H1 (cell line): ENCODE results near the gene STX10. TPM values are rescaled to one million over a fixed set of nuclear protein-coding genes. Genes with fewer than 3 reads are reported as not detected.
"Not testable (repeated sequence)": the region's sequence is repeated elsewhere in the genome, so short reads cannot be mapped to it uniquely, and the experiment has no call there.

Experiments
- CTCF ChIA-PET: fragments of 300-600 bp; sonication (Branson Sonifier 250); formaldehyde crosslinking; loops from one replicate; lab custom pipeline; 2021; ENCODE audit not compliant: partially characterized antibody; lab: Charles Lee
- POLR2A ChIA-PET: fragments of 300-600 bp; sonication (Branson Sonifier 250); formaldehyde crosslinking; loops from one replicate; lab custom pipeline; 2021; ENCODE audit warnings: inconsistent platforms; ENCODE audit not compliant: partially characterized antibody; lab: Charles Lee
- DNase-seq, 2 experiments: peaks; one replicate each; pipeline versions ENCODE4 v3.0.0 to v3.0.0-alpha.2; 2010 to 2022; ENCODE audit warnings: low spot score in 2 of 2, low read depth in 1 of 2, mixed read lengths in 1 of 2
- FAIRE-seq: peaks from 2 replicates; lab custom pipeline; 2011; peaks lifted over from hg19 to GRCh38; lab: Jason Lieb, UNC
- H2AFZ ChIP-seq: 2 replicates; pipeline ENCODE4 v1.8.1; 2012; ENCODE audit warnings: low read length, inconsistent platforms
- H2AK5ac ChIP-seq: 2 replicates; pipeline ENCODE4 v1.6.1; 2013; ENCODE audit warnings: low read depth, low read length
- H2BK120ac ChIP-seq: replicated peaks from 2 replicates; pipeline ENCODE3; 2013; ENCODE audit warnings: low read depth, low read length, inconsistent platforms
- H2BK12ac ChIP-seq: 2 replicates; pipeline ENCODE4 v1.6.1; 2013; ENCODE audit warnings: low read depth, low read length
- H2BK15ac ChIP-seq: 2 replicates; pipeline ENCODE4 v1.6.1; 2013; ENCODE audit warnings: low read length
- H2BK20ac ChIP-seq: 2 replicates; pipeline ENCODE4 v1.6.1; 2013; ENCODE audit warnings: low read length
- H2BK5ac ChIP-seq: 2 replicates; pipeline ENCODE4 v1.6.1; 2013; ENCODE audit warnings: low read depth, low read length
- H3K14ac ChIP-seq: 2 replicates; pipeline ENCODE4 v1.6.1; 2013; ENCODE audit warnings: inconsistent platforms; ENCODE audit not compliant: insufficient read length
- H3K18ac ChIP-seq: 2 replicates; pipeline ENCODE4 v1.6.1; 2013; ENCODE audit warnings: low read length; ENCODE audit errors: extremely low read depth
- H3K23ac ChIP-seq: 2 replicates; pipeline ENCODE4 v1.6.1; 2013; ENCODE audit warnings: inconsistent platforms; ENCODE audit not compliant: insufficient read length
- H3K23me2 ChIP-seq: 2 replicates; pipeline ENCODE4 v1.6.1; 2013; ENCODE audit warnings: low read depth, low read length
- H3K27ac ChIP-seq: 2 replicates; pipeline ENCODE4 v1.6.1; 2011; ENCODE audit warnings: low read depth, low read length, inconsistent platforms
- H3K27me3 ChIP-seq, 4 experiments: replicated peaks in 1 of 4; 1 replicate in 1 of 4; 2 replicates in 3 of 4; pipeline versions ENCODE4 v1.6.1 to v1.8.1; 2011 to 2013; ENCODE audit warnings: low read length in 3 of 4, mild to moderate bottlenecking in 3 of 4, inconsistent platforms in 2 of 4, mixed read lengths in 2 of 4, moderate library complexity in 1 of 4; ENCODE audit not compliant: control insufficient read depth in 3 of 4, insufficient read depth in 3 of 4; ENCODE audit errors: extremely low read depth in 1 of 4
- H3K36me3 ChIP-seq, 4 experiments: 2 replicates each; pipeline versions ENCODE4 v1.6.1 to v1.8.1; 2011 to 2013; ENCODE audit warnings: mild to moderate bottlenecking in 4 of 4, low read length in 3 of 4, moderate library complexity in 2 of 4, control low read depth in 1 of 4, inconsistent platforms in 1 of 4; ENCODE audit not compliant: insufficient read depth in 4 of 4, control insufficient read depth in 2 of 4
- H3K4ac ChIP-seq: replicated peaks from 2 replicates; pipeline ENCODE3; 2013; ENCODE audit warnings: low read length, low read depth, mixed read lengths, inconsistent platforms; ENCODE audit not compliant: insufficient read length
- H3K4me1 ChIP-seq, 4 experiments: replicated peaks in 1 of 4; 1 replicate in 1 of 4; 2 replicates in 3 of 4; pipeline versions ENCODE4 v1.6.1 to v1.8.1; 2011 to 2013; ENCODE audit warnings: low read length in 3 of 4, inconsistent platforms in 2 of 4, mixed read lengths in 1 of 4; ENCODE audit not compliant: insufficient read depth in 4 of 4, control insufficient read depth in 3 of 4
- H3K4me2 ChIP-seq, 2 experiments: 2 replicates each; pipeline versions ENCODE4 v1.6.1 to v1.8.1; 2011 to 2013; ENCODE audit warnings: low read depth in 2 of 2, low read length in 2 of 2, control low read depth in 1 of 2, inconsistent platforms in 1 of 2, mild to moderate bottlenecking in 1 of 2; ENCODE audit not compliant: insufficient read depth in 1 of 2
- H3K4me3 ChIP-seq, 4 experiments: fragments of 200-600, 300-600 bp in 1 of 4; sonication (generic), shearing (Covaris generic), sonication (Bioruptor Twin) in 1 of 4; 2 replicates each; pipeline versions ENCODE4 v1.5.1 to v1.8.1; 2011 to 2016; ENCODE audit warnings: low read length in 4 of 4, low read depth in 3 of 4, control low read depth in 2 of 4, inconsistent platforms in 2 of 4, mild to moderate bottlenecking in 2 of 4, mixed read lengths in 1 of 4, moderate library complexity in 1 of 4; ENCODE audit not compliant: insufficient read depth in 2 of 4; ENCODE audit errors: extremely low read depth in 1 of 4
- H3K56ac ChIP-seq: replicated peaks from 2 replicates; pipeline ENCODE3; 2013; ENCODE audit warnings: low read depth, mild to moderate bottlenecking, mixed read lengths, low read length, inconsistent platforms; ENCODE audit not compliant: insufficient read length
- H3K79me1 ChIP-seq: 2 replicates; pipeline ENCODE4 v1.6.1; 2013; ENCODE audit warnings: low read depth, low read length, control low read depth
- H3K79me2 ChIP-seq, 2 experiments: 2 replicates each; pipeline versions ENCODE4 v1.6.1 to v1.8.1; 2012 to 2013; ENCODE audit warnings: low read length in 2 of 2, mild to moderate bottlenecking in 2 of 2, inconsistent platforms in 1 of 2; ENCODE audit not compliant: insufficient read depth in 2 of 2, control insufficient read depth in 1 of 2
- H3K9ac ChIP-seq, 4 experiments: replicated peaks in 1 of 4; 1 replicate in 1 of 4; 2 replicates in 3 of 4; pipeline versions ENCODE4 v1.6.1 to v1.8.1; 2011 to 2013; ENCODE audit warnings: low read depth in 3 of 4, low read length in 3 of 4, control low read depth in 2 of 4, mild to moderate bottlenecking in 2 of 4, moderate library complexity in 2 of 4, inconsistent platforms in 1 of 4; ENCODE audit errors: extremely low read depth in 1 of 4
- H3K9me3 ChIP-seq, 2 experiments: 2 replicates each; pipeline versions ENCODE4 v1.6.1 to v1.8.1; 2012 to 2013; ENCODE audit warnings: mild to moderate bottlenecking in 2 of 2, moderate library complexity in 2 of 2, control low read depth in 1 of 2, inconsistent platforms in 1 of 2, low read depth in 1 of 2, low read length in 1 of 2, mixed read lengths in 1 of 2; ENCODE audit not compliant: insufficient read depth in 2 of 2
- H4K20me1 ChIP-seq, 2 experiments: replicated peaks in 1 of 2; 2 replicates each; pipeline versions ENCODE3 to v1.8.1; 2011 to 2013; ENCODE audit warnings: inconsistent platforms in 2 of 2, low read length in 2 of 2, mild to moderate bottlenecking in 1 of 2; ENCODE audit not compliant: insufficient read depth in 2 of 2, control insufficient read depth in 1 of 2
- H4K5ac ChIP-seq: 2 replicates; pipeline ENCODE4 v1.6.1; 2013; ENCODE audit warnings: low read length, low read depth, mixed read lengths, inconsistent platforms; ENCODE audit not compliant: insufficient read length
- H4K8ac ChIP-seq: 2 replicates; pipeline ENCODE4 v1.8.0; 2013; ENCODE audit warnings: mild to moderate bottlenecking, moderate library complexity, low read length, inconsistent platforms; ENCODE audit not compliant: insufficient read depth; ENCODE audit errors: extremely low read depth
- H4K91ac ChIP-seq: replicated peaks from 2 replicates; pipeline ENCODE3; 2013; ENCODE audit warnings: low read length, mixed read lengths, inconsistent platforms; ENCODE audit not compliant: insufficient read length
- WGBS, 2 experiments: shearing (Covaris generic) in 1 of 2; methylation state at CpG; one replicate each; pipeline versions ENCODE4 v1.1.6 to v1.1.7; 2013 to 2015; ENCODE audit warnings: low lambda C conversion rate in 2 of 2, mixed read lengths in 2 of 2, inconsistent platforms in 1 of 2, low coverage in 1 of 2, missing lambda C conversion rate in 1 of 2; ENCODE audit not compliant: insufficient replicate concordance in 2 of 2, insufficient coverage in 1 of 2, insufficient read length in 1 of 2; ENCODE audit errors: extremely low coverage in 1 of 2, missing lambda C conversion rate in 1 of 2; 5-methylcytosine and 5-hydroxymethylcytosine counted together
- polyA plus RNA-seq, 7 experiments: library from polyadenylated mRNA; depleted of rRNA in 3 of 7; stranded (reverse) in 5 of 7; unstranded in 2 of 7; fragments of >200 nt in 5 of 7; fragments of 200-250 nt in 2 of 7; gene quantifications; 1 replicate in 5 of 7; 2 replicates in 1 of 7; 4 replicates in 1 of 7; pipeline versions ENCODE4 v1.2.1 to v1.2.3, GENCODE V29; 2011 to 2013; ENCODE audit warnings: missing spikeins in 2 of 7, mixed read lengths in 2 of 7
- total RNA-seq: library from RNA; stranded (reverse); fragmentation: NEBNext Ultra II Directional; extraction: Animal tissue kit (Norgen Biotek cat#: 25700); gene quantifications from 2 replicates; pipeline ENCODE4 v1.2.1, GENCODE V29; 2021

Gene STX10
- total and polyA plus RNA-seq, 2 of the 8 experiments (the other 6 are each of a cell fraction or from before 2014, with no cell fraction given), result 53.0 to 80.1 TPM

GRCh38 chr19:13184926-13185325, 34.8 kb upstream of the STX10 start:
- H2BK12ac ChIP-seq, H2BK15ac ChIP-seq, H3K23me2 ChIP-seq, H2AFZ ChIP-seq, H3K4me1 ChIP-seq, H4K8ac ChIP-seq, H3K79me2 ChIP-seq, H2BK120ac ChIP-seq, H4K91ac ChIP-seq, H3K18ac ChIP-seq, H3K56ac ChIP-seq, H2AK5ac ChIP-seq, H3K14ac ChIP-seq, H3K23ac ChIP-seq, H3K27me3 ChIP-seq, H4K5ac ChIP-seq, H2BK20ac ChIP-seq, DNase-seq, H3K4me2 ChIP-seq, H3K4ac ChIP-seq, H3K79me1 ChIP-seq, H3K27ac ChIP-seq, H2BK5ac ChIP-seq, H3K9ac ChIP-seq, FAIRE-seq, H3K4me3 ChIP-seq, H3K9me3 ChIP-seq, H4K20me1 ChIP-seq, H3K36me3 ChIP-seq: not testable (repeated sequence)
- POLR2A ChIA-PET, result interaction anchor here (2.4 to 9.8 kb wide), 3 partner anchors 16 to 31 kb away, joined by 12 to 67 read pairs (median 39); no protein-coding TSS in a partner anchor
- CTCF ChIA-PET, result interaction anchor here (1.0 kb wide), 1 partner anchor 13 kb away, joined by 3 read pairs; no protein-coding TSS in a partner anchor
- 82% methylated on average over 23 of the region's 23 CpGs; no CpG with 5 or more reads in 1 of the 2 experiments for WGBS, 2 experiments
